Thymus (tissue), 11 donors: ENCODE results near the gene ASTN1. TPM values are rescaled to one million over a fixed set of nuclear protein-coding genes. Genes with fewer than 3 reads are reported as not detected.

ENCODE experiments used
- DNase-seq, 9 donors: peaks; one replicate each; pipeline ENCODE4 v3.0.0-alpha.2; 2013; ENCODE audit warnings: low spot score in 9 of 9, low read depth in 6 of 9, missing footprints in 1 of 9
- H3K27ac ChIP-seq, 2 donors: one replicate each; pipeline ENCODE4 v1.5.1; 2013; ENCODE audit warnings: control low read depth in 1 of 2, low read depth in 1 of 2, low read length in 1 of 2, mild to moderate bottlenecking in 1 of 2, moderate library complexity in 1 of 2
- H3K27me3 ChIP-seq, 2 donors: one replicate each; pipeline ENCODE4 v1.5.1; 2013; ENCODE audit warnings: low read length in 1 of 2; ENCODE audit not compliant: control insufficient read depth in 2 of 2, insufficient read depth in 1 of 2
- H3K36me3 ChIP-seq, 2 donors: one replicate each; pipeline ENCODE4 v1.5.1; 2013; ENCODE audit warnings: low read length in 1 of 2, mild to moderate bottlenecking in 1 of 2, moderate library complexity in 1 of 2; ENCODE audit not compliant: control insufficient read depth in 2 of 2, insufficient read depth in 2 of 2
- H3K4me1 ChIP-seq, 2 donors: one replicate each; pipeline ENCODE4 v1.5.1; 2013; ENCODE audit warnings: low read length in 2 of 2; ENCODE audit not compliant: control insufficient read depth in 2 of 2, insufficient read depth in 2 of 2
- H3K4me3 ChIP-seq, 2 donors: one replicate each; pipeline ENCODE4 v1.5.1; 2013; ENCODE audit warnings: low read length in 2 of 2, control low read depth in 1 of 2, mild to moderate bottlenecking in 1 of 2
- H3K9me3 ChIP-seq, 2 donors: one replicate each; pipeline ENCODE4 v1.5.1; 2013; ENCODE audit warnings: low read length in 1 of 2, mild to moderate bottlenecking in 1 of 2; ENCODE audit not compliant: control insufficient read depth in 2 of 2, insufficient read depth in 1 of 2
- WGBS: extraction: QIAGEN DNeasy Blood & Tissue Kit; methylation state at CpG from one replicate; pipeline ENCODE4 v1.1.7; 2013; 5-methylcytosine and 5-hydroxymethylcytosine counted together
- polyA plus RNA-seq: library from polyadenylated mRNA; stranded (reverse); fragments of 200-250 nt; gene quantifications from one replicate; pipeline ENCODE4 v1.2.3, GENCODE V29; 2013
- total RNA-seq: library from RNA; stranded (reverse); fragments of 120-200 nt; gene quantifications from one replicate; pipeline ENCODE4 v1.2.4, GENCODE V29; 2013
- donor health status: healthy.

The ASTN1 gene
- total and polyA plus RNA-seq, 2 donors = 0.09 to 0.24 TPM

GRCh38 chr1:176998183-176998795 is 166.2 kb downstream of the ASTN1 start:
- Histone ChIP-seq H3K9me3 (no peaks in the 10 kb centered on the region), H3K27ac (no peak overlapping the region), H3K36me3 (no peaks in the 10 kb centered on the region), H3K27me3 (no peaks in the 10 kb centered on the region), H3K4me1 (no peaks in the 10 kb centered on the region), H3K4me3 (no peak overlapping the region)
- DNase-seq = no peak
- WGBS = 90% methylated on average over 5 of the region's 5 CpGs

GRCh38 chr1:176996456-176997090 is 167.9 kb downstream of the ASTN1 start:
- Histone ChIP-seq H3K4me1 (no peaks in the 10 kb centered on the region), H3K27ac (no peak overlapping the region), H3K27me3 (no peaks in the 10 kb centered on the region), H3K9me3 (no peaks in the 10 kb centered on the region), H3K4me3 (no peak overlapping the region), H3K36me3 (no peaks in the 10 kb centered on the region)
- 29% methylated on average over 4 of the region's 4 CpGs for WGBS
- DNase-seq = no peak

GRCh38 chr1:176994931-176995596 is 169.4 kb downstream of the ASTN1 start:
- H3K4me1 ChIP-seq = no peaks in the 10 kb centered on the region
- no peak overlapping the region for H3K27ac ChIP-seq
- no peaks in the 10 kb centered on the region for H3K27me3 ChIP-seq
- no peak overlapping the region for H3K4me3 ChIP-seq
- H3K36me3 ChIP-seq = no peaks in the 10 kb centered on the region
- 80% methylated on average over 3 of the region's 3 CpGs for WGBS
- DNase-seq = no peak
- H3K9me3 ChIP-seq = no peaks in the 10 kb centered on the region

- H3K4me1 ChIP-seq = no peaks in the 10 kb centered on the region
- H3K27ac ChIP-seq = no peak overlapping the region
- DNase-seq = no peak
- H3K4me3 ChIP-seq = no peak overlapping the region
- H3K9me3 ChIP-seq = no peaks in the 10 kb centered on the region
- no peaks in the 10 kb centered on the region for H3K36me3 ChIP-seq
- 89% methylated on average over 3 of the region's 3 CpGs for WGBS
- H3K27me3 ChIP-seq = no peaks in the 10 kb centered on the region
These were observed 170.9 kb downstream of the ASTN1 start for GRCh38 chr1:176993587-176993986.

GRCh38 chr1:176989754-176990153 is 174.8 kb downstream of the ASTN1 start:
- Histone ChIP-seq H3K9me3 (no peaks in the 10 kb centered on the region), H3K27ac (no peak overlapping the region), H3K4me1 (no peaks in the 10 kb centered on the region), H3K4me3 (no peak overlapping the region), H3K36me3 (no peaks in the 10 kb centered on the region), H3K27me3 (no peaks in the 10 kb centered on the region)
- 97% methylated on average over 1 of the region's 1 CpG for WGBS
- no peak for DNase-seq

- 92% methylated on average over 1 of the region's 1 CpG for WGBS
- Histone ChIP-seq H3K4me3 (no peak overlapping the region), H3K36me3 (no peaks in the 10 kb centered on the region), H3K4me1 (no peaks in the 10 kb centered on the region), H3K27ac (no peak overlapping the region), H3K9me3 (no peaks in the 10 kb centered on the region), H3K27me3 (no peaks in the 10 kb centered on the region)
- DNase-seq = no peak
These were observed 175.5 kb downstream of the ASTN1 start for GRCh38 chr1:176989023-176989422.

- Histone ChIP-seq H3K4me3 (no peak overlapping the region), H3K36me3 (no peaks in the 10 kb centered on the region), H3K27me3 (no peaks in the 10 kb centered on the region), H3K4me1 (no peaks in the 10 kb centered on the region), H3K9me3 (no peaks in the 10 kb centered on the region), H3K27ac (no peak overlapping the region)
- no peak for DNase-seq
These were observed 177.5 kb downstream of the ASTN1 start for GRCh38 chr1:176987016-176987415.

GRCh38 chr1:176983731-176984130 is 180.8 kb downstream of the ASTN1 start:
- WGBS = 85% methylated on average over 5 of the region's 5 CpGs
- DNase-seq = no peak
- Histone ChIP-seq H3K9me3 (no peaks in the 10 kb centered on the region), H3K36me3 (no peaks in the 10 kb centered on the region), H3K27ac (no peak overlapping the region), H3K4me1 (no peaks in the 10 kb centered on the region), H3K27me3 (no peaks in the 10 kb centered on the region), H3K4me3 (no peak overlapping the region)

- no peaks in the 10 kb centered on the region for H3K27me3 ChIP-seq
These were observed 187.7 kb downstream of the ASTN1 start for GRCh38 chr1:176976771-176977170.

More at GRCh38 chr1:176976771-176977170, 187.7 kb downstream of the ASTN1 start:
- Histone ChIP-seq H3K4me1 (no peaks in the 10 kb centered on the region), H3K36me3 (no peaks in the 10 kb centered on the region), H3K9me3 (no peaks in the 10 kb centered on the region), H3K27ac (no peak overlapping the region), H3K4me3 (no peak overlapping the region)
- WGBS = 95% methylated on average over 7 of the region's 7 CpGs
- DNase-seq = no peak
